HG02588 (cell line): ENCODE data around the gene TMOD1.

ENCODE experiments used
- ATAC-seq: cut with Tn5 transposase; IDR thresholded peaks from one replicate; pipeline ENCODE4 v1.9.1; 2021; ENCODE audit warnings: mild to moderate bottlenecking, moderate library complexity; ENCODE audit not compliant: unreplicated experiment

TMOD1 gene

DNA sequence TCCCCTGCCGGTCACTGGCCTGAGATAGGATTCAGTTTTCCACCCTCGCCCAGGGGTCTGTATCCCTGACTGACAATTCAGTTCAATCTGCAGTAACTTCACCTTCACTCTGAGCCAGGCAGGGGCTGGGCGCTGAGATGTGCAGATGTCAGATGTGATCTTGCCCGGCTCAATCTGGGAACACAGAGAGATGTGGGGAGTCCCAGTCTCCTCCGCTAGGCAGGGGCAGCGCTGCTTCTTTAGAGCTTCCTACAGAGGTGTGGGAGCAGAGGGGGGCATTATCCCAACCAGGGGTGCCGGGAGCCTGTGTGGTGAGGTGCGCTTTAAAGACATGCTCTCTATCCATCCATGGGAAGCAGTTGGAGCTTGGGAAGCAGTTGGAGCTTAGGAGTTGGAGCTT, 14.6 kb downstream of the TMOD1 start:
- no peak for ATAC-seq

DNA sequence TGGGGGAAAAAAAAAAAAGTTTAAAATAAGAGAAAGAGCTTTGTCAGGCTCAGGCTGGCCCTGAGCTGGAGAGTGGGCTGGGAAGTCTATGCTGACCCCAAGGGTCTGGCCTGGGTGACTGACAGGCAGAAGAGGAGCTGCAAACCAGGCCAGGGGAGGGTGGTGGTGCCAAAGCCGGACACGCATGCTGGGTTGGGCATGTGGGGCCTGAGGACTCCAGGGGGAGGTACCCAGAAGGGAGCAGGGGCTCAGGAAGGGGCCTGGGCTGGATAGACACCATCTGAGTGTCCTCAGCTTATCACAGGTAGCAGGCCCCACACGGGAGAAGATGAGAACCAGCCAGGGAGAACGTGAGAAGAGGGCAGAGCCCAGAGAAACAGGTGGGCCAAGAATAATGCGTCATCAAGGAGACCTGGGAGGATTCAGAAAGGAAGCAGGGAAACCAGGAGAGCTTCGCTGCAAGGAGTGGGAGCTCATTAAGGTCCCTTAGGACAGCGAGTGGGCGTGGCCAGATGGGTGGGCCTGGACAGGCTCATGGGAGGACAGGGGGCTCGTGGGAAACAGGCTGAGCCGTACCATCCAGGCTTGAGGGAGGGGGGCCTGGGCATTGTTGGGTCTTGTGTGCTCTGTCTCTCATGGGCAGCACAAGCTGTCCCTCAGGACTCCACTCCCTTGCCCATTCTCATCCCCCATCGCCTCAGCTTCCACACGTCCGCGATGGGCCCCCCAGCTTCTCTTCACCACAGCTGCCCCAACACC, 16.0 kb downstream of the TMOD1 start:
- no peak for ATAC-seq

DNA sequence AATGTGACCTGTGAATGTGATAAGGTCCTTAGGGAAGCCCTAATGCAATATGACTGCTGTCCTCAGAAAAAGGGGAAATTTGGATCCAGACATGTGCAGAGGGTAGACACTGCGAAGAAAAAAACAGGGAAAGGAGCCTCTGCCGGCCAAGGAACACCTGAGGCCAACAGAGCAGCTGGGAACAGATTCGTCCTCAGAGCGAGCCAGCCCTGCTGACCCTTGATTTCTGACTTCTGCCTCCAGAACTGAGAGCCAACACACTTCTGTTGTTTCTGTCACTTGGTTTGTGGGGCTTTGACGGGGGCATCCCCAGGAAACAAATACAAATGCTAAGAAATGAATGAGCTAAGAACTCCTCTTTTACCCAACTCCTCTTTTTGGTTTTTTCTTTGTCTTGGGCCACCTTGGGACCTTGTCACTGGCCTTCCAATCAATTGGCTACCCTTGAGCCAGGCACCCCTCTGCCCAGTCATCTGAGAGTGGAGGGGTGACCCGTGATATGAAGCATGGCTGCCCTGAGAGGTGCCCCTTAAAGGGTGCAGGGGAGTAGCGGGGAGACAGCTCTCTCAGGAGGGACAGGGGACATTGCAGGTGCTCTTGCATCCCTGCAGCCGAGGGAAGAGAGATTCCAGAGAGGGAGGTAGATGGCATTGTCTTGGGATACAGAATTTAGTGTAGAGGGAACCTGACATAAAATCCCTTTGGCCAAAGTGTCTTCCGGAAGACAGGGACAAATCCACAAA, 16.9 kb downstream of the TMOD1 start:
- ATAC-seq: no peak

DNA sequence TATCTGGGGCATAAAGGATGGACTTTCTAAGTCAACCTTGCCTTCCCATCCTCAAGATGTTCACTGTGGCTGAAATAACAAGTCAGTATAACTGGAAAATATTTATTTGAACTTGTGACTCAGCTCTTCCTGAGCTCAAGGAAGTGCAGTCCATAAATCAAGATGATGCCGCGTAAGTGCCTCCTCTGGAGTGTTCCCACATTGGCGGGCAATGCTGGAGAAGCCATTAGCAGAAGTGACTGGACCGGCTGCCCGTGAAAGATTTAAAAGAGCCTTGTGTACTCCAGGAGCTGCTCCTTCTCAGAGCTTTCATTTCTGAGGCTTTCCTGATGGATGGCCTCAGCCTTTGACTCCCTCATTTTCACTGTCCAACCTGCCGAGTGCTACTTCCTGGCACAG, 17.4 kb downstream of the TMOD1 start:
- ATAC-seq: no peak

DNA sequence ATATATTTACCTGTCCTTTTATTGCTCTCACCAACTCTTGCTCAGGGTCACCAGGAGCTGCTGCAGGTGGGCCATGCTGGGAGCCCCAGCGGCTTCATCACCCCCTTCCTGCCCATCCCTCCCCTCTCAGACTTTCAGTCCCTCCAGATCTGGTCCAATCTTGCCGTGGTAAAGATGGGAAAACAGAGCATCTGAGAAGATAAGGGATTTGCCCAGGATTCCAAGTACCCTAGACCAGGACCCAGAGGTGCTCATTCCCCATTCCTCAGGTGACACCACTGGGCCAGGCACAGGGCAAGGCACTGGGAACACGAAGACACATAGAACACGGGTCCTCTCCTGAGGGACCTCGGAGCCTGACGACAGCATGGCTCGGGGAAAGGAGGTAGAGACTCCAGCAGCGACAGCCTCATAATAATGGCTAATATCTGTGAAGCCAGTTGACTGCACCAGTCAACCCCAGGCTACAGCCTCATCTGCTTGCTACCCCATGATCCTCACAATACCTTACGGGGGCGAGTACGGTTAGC, 18.0 kb downstream of the TMOD1 start:
- ATAC-seq: no peak

DNA sequence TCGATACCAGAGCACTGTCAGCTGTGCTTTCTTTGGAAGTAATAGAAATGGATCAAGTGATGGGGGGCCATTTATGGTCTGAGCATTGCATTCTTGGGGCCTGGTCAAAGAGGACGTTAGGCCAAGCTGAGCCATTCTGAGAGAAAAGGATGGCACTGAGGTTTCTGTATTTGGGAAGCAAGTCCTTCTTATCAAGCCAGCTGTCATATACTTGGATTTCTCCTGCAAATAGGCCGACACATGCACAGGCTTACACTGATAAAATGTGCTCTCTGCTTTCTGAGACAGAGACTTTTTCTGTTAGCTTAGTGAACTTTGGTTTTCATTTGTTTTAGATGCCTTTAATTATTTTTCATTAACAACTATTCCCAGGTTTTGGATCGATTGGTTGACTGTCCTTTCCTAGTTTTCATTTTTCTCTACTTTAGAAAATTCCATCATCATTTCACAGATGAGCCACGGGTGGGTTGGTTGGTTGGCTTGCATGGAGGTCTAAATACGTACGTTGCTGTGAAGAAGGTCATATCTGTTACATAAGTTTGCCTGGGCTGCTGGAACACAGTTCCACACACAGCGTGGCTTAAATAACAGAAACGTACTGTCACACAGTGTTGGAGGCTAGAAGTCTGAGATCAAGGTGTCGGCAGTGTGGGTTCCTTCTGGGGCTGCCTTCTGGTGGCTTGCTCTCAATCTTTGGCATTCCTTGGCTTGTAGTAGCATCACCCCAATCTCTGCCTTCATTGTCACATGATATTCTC, 20.3 kb downstream of the TMOD1 start:
- ATAC-seq: no peak

DNA sequence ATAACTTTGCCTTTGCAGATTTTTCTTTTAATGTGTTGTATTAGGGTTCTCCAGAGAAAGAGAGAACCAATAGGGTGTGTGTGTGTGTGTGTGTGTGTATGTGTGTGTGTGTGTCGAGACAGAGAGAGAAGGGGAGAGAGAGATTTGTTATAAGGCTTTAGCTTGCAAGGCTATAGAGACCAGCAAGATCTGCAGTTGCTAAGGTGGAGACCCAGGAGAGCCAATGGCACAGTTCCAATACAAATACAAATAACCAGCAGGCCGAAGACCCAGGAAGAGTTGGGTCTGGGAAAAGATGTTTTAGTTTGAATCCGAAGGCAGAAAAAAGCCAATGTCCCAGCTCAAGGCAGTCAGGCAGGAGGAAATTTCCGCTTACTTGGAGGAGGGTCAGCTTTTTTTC, 23.0 kb downstream of the TMOD1 start:
- ATAC-seq: no peak

DNA sequence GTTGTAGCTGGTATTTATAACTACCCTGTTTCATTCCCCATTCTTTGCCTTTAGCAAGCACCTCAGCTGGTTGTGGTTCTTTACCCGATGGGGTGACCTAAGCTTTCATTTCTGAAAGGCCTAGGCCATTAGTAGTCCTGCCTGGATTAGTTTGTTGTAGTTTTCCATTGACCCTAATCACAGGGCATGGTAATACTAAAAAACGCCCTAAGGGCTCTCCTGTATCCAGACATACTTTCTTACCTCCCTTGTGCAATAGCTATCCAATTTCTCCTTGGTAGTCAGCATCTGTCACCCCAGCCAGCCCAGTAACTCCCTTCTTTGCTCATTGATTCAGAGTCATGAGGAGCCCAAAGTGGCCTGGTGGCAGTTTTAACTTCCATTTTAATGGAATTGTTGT, 24.0 kb downstream of the TMOD1 start:
- no peak for ATAC-seq

DNA sequence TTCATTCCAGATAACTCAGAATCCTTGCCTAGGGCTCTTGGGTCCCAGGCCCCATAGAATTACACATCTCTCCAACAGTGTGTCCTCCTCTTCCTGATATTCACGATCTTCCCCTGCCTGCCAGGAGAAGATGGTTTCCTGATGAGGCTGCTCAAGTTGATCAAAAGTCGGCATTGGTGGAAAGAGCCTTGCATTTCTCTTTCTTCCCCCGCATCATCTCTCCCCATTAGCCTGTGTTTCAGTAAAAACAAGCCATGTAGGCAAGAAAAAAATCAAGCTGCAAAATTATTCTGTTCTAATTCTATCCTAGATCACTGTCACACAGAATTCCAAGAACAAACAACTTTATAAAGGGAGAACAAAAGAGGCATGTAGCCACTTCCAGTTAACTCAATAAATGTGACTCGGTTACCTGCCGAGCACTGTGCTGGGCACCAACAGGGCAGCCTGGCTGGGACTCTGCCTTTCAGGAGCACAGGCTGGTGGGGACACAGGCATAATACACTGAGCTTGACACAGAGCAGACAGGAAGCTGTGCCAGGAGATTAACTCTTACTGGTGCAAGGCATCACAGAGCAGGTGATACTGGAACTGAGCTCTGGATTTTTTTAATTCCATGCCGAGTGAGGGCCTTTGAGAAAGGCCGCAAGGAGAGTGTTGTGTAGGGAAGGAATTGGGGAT, 25.6 kb downstream of the TMOD1 start:
- no peak for ATAC-seq

DNA sequence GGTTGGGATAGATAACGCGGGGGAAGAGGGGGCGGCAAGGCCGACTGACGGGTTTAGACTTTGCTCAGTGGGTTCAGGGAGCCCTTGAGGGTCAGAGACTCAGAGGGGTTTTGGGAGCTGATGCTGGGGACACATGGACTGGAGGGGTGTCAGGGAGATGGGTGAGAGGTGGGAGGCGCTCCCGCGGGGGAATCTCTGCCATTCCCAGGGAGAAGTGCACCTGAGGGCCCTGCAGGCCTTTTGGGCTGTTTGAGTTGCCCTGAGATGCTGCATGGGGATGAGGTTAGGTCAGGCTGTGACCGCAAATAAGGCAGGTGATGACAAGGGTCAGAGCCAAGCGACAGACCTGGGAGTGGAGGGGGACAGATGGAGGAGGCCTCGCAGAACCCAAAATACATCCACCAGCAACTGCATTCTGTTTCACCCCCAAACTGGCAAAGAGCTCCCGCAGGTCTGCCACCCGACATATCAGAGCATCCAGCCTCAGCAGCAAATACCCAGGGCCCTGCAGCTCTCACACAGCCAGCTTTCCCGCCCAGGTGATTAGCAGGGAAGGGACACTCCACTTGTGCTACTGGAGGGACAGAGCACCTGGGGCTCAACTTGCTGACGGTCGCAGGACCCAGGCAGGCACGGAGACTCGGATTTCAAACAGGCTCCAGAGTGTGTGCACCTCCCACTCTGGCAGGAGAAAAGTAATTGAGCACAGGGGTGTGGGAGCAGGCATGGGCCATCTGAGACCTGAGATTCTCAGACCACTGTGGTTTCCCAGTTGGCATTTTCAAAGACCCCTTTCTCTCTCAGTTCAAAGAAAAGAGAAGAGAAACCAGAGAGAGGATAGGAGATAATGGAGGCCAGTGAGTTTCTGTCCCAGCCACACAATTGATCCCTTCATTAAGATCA, 26.4 kb downstream of the TMOD1 start:
- no peak for ATAC-seq

DNA sequence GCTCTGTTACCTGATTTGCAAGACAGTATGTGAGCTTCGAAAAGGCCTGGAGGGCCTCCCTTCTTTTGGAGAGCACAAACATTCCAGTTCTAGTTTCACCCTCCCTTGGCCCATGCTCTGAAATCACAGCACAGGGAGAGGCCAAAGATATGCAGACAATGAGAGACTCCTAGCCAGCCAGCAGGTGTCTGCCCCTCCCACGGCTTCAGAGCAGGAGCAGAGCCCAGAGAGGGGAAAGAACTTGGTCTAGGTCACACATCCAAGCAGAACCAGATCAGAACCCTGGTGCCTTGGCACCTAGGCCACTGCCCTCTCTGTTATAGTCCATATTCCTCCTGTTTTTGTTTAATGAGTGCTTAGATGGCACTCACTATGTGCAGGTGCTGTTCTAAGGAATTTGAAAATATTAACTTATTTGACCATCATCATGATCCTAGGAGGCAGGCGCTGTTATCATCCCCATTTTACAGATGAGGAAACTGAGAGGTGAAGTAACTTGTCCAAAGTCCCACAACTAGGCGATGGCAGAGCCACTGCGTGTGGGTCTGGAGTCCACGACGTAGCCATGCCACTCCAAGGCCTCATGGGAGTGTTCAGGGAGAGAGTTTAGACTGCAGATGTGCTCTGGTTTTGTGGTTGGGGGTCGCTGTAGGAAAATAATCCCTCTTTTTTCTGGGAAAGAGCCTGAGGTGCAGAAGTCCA, 27.2 kb downstream of the TMOD1 start:
- ATAC-seq: no peak

DNA sequence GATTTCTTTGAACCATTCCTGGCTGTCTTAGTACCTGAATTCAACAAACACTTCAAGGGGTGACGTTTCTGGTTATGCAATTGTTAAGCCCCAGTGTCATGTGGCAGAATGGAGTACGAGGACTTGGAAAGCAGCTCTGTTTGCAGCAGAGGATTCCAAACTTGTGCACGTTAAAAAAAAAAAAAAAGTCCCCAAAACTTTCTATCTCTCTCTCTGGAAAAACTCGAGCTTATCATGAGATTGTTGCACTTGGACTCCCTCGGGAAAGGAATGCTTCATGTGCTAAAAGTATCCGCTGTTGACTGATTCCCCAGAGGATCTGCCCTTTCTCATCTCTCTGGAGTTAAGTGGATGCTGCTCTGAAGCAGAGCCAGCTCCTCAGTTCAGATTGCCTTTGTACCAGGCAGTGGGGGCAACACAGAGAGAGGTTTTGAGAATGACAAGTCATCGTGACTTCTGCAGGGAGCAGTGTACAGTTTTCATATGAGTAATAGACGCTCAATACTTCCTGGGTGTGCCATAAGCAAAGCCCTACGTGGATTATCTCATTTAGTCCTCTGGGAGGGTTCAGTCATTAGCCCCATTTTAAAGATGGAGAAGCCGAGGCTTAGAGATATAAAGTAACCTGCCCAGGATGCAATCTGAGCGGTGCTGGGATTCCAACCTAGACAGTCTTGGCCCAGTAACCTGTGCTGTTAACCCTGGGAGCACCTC, 28.1 kb downstream of the TMOD1 start:
- peak; percentile 74 for ATAC-seq

DNA sequence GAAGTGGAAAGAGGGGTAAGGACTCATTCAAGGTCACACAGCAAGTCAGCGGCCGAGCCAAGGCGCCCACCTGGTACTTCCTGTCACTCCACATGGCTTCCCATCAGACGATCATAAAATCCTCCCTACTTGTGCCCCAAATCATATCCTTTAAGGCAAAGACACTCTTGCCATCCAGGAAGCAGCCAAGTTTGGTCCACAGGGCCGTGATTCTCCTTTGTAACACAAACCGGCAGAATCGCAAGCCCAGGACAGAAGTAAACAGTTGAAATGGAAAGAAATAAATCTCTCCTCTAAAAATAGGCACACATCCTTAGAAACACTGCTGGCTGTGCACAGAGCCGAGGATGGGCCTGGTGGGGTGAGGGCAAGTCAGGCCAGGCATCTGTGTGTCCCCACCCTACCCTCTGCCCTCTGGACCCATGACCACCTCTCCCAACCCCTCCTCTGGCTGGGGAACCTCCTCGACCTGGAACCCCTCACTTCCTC, 30.5 kb downstream of the TMOD1 start:
- ATAC-seq: no peak

DNA sequence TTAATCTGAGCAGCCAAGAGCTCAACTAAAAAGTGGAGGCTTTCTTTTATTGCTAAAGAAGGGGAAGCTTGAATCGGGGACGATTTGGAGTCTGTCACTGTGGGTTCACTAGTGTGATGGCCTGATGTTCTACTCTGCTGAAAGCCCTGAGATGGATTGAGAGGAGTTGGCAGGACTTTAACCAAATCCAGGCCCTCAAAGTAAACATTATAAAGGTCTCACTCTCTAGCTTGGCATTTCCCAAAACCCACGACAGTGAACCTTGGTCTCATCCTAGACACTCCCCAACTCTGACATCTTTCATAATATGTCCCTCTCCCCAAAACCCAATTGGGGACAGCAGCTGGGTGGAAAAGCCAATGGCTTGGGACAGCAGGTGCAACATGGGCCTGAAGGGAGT, 32.7 kb downstream of the TMOD1 start:
- ATAC-seq: no peak

DNA sequence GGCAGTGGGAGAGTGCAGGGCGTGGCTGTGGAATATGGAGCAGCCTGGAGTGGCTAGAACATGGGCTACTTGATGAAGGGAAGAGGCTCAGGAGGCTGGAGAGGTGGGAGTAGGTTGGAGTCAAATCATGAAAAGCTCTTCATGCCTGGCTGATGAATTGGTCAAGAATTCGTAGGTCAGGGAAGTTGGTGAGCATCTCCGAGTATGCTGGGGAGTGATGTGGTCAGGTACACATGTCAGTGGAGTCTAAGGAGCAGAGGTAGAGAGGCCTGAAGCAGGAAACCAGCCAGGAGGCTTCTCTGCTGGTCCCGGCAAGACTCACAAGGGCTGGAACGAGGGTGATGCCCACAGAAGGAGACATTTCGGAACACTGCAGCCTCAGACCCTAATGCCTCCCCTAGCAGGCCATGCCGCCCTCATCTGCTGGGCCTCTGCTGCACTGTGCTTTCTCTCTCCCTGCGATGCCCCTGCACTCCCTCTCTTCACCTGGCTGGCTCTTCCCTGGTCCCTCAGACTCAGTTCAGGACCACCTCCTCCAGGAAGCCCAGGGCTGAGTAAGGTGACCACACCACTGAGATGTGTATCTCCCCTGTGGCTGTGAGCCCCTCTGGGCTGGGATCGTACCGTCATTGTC, 33.6 kb downstream of the TMOD1 start:
- ATAC-seq: no peak

DNA sequence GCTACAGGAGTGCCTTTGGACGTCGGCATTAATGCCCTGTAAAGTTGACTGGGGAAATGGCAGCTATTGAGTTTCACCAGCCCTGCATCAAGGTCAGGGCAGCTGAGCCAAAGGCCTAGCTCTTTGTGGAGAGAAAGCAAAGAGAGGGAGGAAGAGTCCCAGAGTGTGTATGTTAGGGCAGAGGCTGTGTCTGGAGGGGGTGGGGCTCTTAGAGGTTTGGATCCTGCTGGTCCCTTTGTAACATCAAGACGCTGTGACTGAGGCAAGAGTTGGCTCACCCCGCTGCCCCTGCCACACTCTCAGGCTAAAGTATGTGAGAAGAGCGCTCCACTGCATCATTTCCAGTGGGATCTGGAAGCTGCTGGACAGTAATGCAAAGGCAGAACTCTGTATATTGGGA, 34.3 kb downstream of the TMOD1 start:
- no peak for ATAC-seq

DNA sequence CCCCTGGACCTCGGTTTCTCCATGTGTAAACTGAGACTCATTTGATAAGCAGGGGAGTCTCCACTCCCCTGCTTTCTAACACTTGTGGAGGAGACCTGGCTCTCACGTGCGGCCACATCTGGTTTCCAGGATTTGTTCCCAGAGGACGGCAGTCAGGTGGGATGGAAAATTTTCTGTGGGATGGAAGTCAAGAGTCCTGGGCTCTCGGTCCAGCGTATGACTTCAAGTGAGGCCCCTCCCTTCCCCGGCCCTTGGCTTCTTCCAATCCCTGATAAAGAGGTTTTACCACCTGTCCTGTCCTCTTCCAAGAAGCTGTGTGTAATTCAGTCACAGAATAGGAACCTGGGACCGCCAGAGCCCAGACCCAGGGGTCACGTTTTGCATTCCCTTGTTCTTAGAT, 35.0 kb downstream of the TMOD1 start:
- ATAC-seq: no peak

DNA sequence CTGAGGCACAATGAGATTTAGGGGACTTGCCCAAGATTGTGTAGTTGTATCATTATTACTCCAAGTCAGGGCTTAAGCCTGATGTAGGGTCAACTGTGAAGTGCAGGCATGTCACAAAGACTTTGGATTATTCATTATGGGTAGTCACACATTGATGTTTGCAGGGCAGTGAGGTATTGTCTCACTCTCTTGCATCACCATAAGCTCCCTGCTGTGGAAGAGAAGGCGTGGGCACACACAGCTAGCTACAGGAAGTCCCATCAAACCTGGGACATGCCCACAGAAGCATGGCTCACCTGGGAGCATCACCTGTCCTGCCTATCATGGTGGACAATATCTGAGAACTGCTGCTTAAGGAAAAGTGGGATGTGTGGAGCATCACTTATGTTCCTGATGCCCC, 42.1 kb downstream of the TMOD1 start:
- no peak for ATAC-seq
